ENCODE measurements around the gene FGD3.
"Not testable (repeated sequence)": the region's sequence is repeated elsewhere in the genome, so short reads cannot be mapped to it uniquely, and the experiment has no call there.

The FGD3 gene

GRCh38 chr9:92982130-92982529, 34.8 kb downstream of the FGD3 start:
- TF ChIP-seq POLR2A (IDR thresholded peaks at IDR 0.05; ENCODE audit: low read depth, low read length) (no peak), POLR2AphosphoS5 (IDR thresholded peaks at IDR 0.05; ENCODE audit: low read depth, low read length) (no peak), TAF1 (IDR thresholded peaks at IDR 0.05; ENCODE audit: borderline replicate concordance, low read depth, low read length) (no peak)
- FAIRE-seq (no peak), DNase-seq (ENCODE audit: insufficient read length) (no peak)

GRCh38 chr9:92983984-92984589, 36.8 kb downstream of the FGD3 start:
- FAIRE-seq (no peak), DNase-seq (ENCODE audit: insufficient read length) (no peak)
- TF ChIP-seq TAF1 (IDR thresholded peaks at IDR 0.05; ENCODE audit: borderline replicate concordance, low read depth, low read length): no peak
- no peak for TF ChIP-seq POLR2AphosphoS5 (IDR thresholded peaks at IDR 0.05; ENCODE audit: low read depth, low read length)
- TF ChIP-seq POLR2A (IDR thresholded peaks at IDR 0.05; ENCODE audit: low read depth, low read length): no peak

GRCh38 chr9:92984976-92985375, 37.7 kb downstream of the FGD3 start:
- DNase-seq (ENCODE audit: insufficient read length): no peak
- TF ChIP-seq POLR2A (IDR thresholded peaks at IDR 0.05; ENCODE audit: low read depth, low read length) (no peak), TAF1 (IDR thresholded peaks at IDR 0.05; ENCODE audit: borderline replicate concordance, low read depth, low read length) (no peak), POLR2AphosphoS5 (IDR thresholded peaks at IDR 0.05; ENCODE audit: low read depth, low read length) (no peak)
- FAIRE-seq: no peak

GRCh38 chr9:92986176-92987119, 39.1 kb downstream of the FGD3 start:
- FAIRE-seq (peak; percentile 63), DNase-seq (ENCODE audit: insufficient read length) (no peak)
- TF ChIP-seq TAF1 (IDR thresholded peaks at IDR 0.05; ENCODE audit: borderline replicate concordance, low read depth, low read length): no peak
- no peak for TF ChIP-seq POLR2AphosphoS5 (IDR thresholded peaks at IDR 0.05; ENCODE audit: low read depth, low read length)
- no peak for TF ChIP-seq POLR2A (IDR thresholded peaks at IDR 0.05; ENCODE audit: low read depth, low read length)

GRCh38 chr9:92988215-92988768, 41.0 kb downstream of the FGD3 start:
- TF ChIP-seq TAF1 (IDR thresholded peaks at IDR 0.05; ENCODE audit: borderline replicate concordance, low read depth, low read length): no peak
- DNase-seq (ENCODE audit: insufficient read length): no peak
- no peak for FAIRE-seq

- no peak for FAIRE-seq
- no peak for TF ChIP-seq POLR2A (IDR thresholded peaks at IDR 0.05; ENCODE audit: low read depth, low read length)
- TF ChIP-seq TAF1 (IDR thresholded peaks at IDR 0.05; ENCODE audit: borderline replicate concordance, low read depth, low read length): no peak
- TF ChIP-seq POLR2AphosphoS5 (IDR thresholded peaks at IDR 0.05; ENCODE audit: low read depth, low read length): no peak
- DNase-seq (ENCODE audit: insufficient read length): no peak
Observed at GRCh38 chr9:92989561-92989960, 42.2 kb downstream of the FGD3 start.

- TF ChIP-seq TAF1 (IDR thresholded peaks at IDR 0.05; ENCODE audit: borderline replicate concordance, low read depth, low read length): no peak
- TF ChIP-seq POLR2AphosphoS5 (IDR thresholded peaks at IDR 0.05; ENCODE audit: low read depth, low read length): no peak
- TF ChIP-seq POLR2A (IDR thresholded peaks at IDR 0.05; ENCODE audit: low read depth, low read length): no peak
- DNase-seq (ENCODE audit: insufficient read length) (no peak), FAIRE-seq (no peak)
Observed at GRCh38 chr9:92990461-92990860, 43.1 kb downstream of the FGD3 start.

GRCh38 chr9:92992549-92992948, 45.2 kb downstream of the FGD3 start:
- no peak for FAIRE-seq
- no peak for DNase-seq (ENCODE audit: insufficient read length)
- TF ChIP-seq TAF1 (IDR thresholded peaks at IDR 0.05; ENCODE audit: borderline replicate concordance, low read depth, low read length): no peak
- TF ChIP-seq POLR2A (IDR thresholded peaks at IDR 0.05; ENCODE audit: low read depth, low read length): no peak
- TF ChIP-seq POLR2AphosphoS5 (IDR thresholded peaks at IDR 0.05; ENCODE audit: low read depth, low read length): no peak

- not testable (repeated sequence) for FAIRE-seq; DNase-seq (ENCODE audit: insufficient read length)
Observed at GRCh38 chr9:92998871-92999270, 51.5 kb downstream of the FGD3 start.

- FAIRE-seq (no peak), DNase-seq (ENCODE audit: insufficient read length) (no peak)
- TF ChIP-seq TAF1 (IDR thresholded peaks at IDR 0.05; ENCODE audit: borderline replicate concordance, low read depth, low read length): no peak
- TF ChIP-seq POLR2AphosphoS5 (IDR thresholded peaks at IDR 0.05; ENCODE audit: low read depth, low read length): no peak
- TF ChIP-seq POLR2A (IDR thresholded peaks at IDR 0.05; ENCODE audit: low read depth, low read length): no peak
Observed at GRCh38 chr9:93001031-93001430, 53.7 kb downstream of the FGD3 start.

- no peak for FAIRE-seq
- no peak for TF ChIP-seq POLR2A (IDR thresholded peaks at IDR 0.05; ENCODE audit: low read depth, low read length)
- no peak for TF ChIP-seq POLR2AphosphoS5 (IDR thresholded peaks at IDR 0.05; ENCODE audit: low read depth, low read length)
- no peak for DNase-seq (ENCODE audit: insufficient read length)
Observed at GRCh38 chr9:93002700-93003099, 55.4 kb downstream of the FGD3 start.
